ENCODE data around the gene LIN28B. TPM values are rescaled to one million over a fixed set of nuclear protein-coding genes. Genes with fewer than 3 reads are reported as not detected.

The LIN28B gene
- total and polyA plus RNA-seq, 2 of the 4 experiments (the other 2 are of a cell fraction), result not detected

- no TSS peak for BruUV-seq (replicated peaks)
- no peak for TF ChIP-seq MAZ (IDR thresholded peaks at IDR 0.05; ENCODE audit: borderline replicate concordance, low read depth, low read length)
- TF ChIP-seq CEBPB (IDR thresholded peaks at IDR 0.05; ENCODE audit: low read depth, low read length), result no peak
- TF ChIP-seq, protein P1, sequence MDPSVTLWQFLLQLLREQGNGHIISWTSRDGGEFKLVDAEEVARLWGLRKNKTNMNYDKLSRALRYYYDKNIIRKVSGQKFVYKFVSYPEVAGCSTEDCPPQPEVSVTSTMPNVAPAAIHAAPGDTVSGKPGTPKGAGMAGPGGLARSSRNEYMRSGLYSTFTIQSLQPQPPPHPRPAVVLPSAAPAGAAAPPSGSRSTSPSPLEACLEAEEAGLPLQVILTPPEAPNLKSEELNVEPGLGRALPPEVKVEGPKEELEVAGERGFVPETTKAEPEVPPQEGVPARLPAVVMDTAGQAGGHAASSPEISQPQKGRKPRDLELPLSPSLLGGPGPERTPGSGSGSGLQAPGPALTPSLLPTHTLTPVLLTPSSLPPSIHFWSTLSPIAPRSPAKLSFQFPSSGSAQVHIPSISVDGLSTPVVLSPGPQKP (IDR thresholded peaks at IDR 0.05; ENCODE audit: borderline replicate concordance, low read depth, low read length), result no peak
- TF ChIP-seq CHD1 (IDR thresholded peaks at IDR 0.05; ENCODE audit: low read depth, low read length), result no peak
- TF ChIP-seq MAFK (IDR thresholded peaks at IDR 0.05; ENCODE audit: low read depth, low read length), result no peak
- no peak for TF ChIP-seq RAD21 (IDR thresholded peaks at IDR 0.05; ENCODE audit: low read length)
- TF ChIP-seq POLR2A (IDR thresholded peaks at IDR 0.05; ENCODE audit: low read depth, low read length), result no peak
- TF ChIP-seq, protein P2, sequence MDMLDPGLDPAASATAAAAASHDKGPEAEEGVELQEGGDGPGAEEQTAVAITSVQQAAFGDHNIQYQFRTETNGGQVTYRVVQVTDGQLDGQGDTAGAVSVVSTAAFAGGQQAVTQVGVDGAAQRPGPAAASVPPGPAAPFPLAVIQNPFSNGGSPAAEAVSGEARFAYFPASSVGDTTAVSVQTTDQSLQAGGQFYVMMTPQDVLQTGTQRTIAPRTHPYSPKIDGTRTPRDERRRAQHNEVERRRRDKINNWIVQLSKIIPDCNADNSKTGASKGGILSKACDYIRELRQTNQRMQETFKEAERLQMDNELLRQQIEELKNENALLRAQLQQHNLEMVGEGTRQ (IDR thresholded peaks at IDR 0.05; ENCODE audit: low read depth, low read length), result no peak
- TF ChIP-seq FOS (IDR thresholded peaks at IDR 0.05; ENCODE audit: low read depth, low read length), result no peak
- no CpG with 5 or more reads among the region's 3 CpGs for WGBS, 2 experiments (ENCODE audit: extremely low coverage in 2 of 2, insufficient read length in 1 of 2)
These were observed 16.5 kb downstream of the LIN28B start for GRCh38 chr6:104973404-104973803.

More at GRCh38 chr6:104973404-104973803, 16.5 kb downstream of the LIN28B start:
- DNase-seq, result no peak
- intact Hi-C loops (cut with micrococcal nuclease) (no loop called here), dilution Hi-C loops (cut with HindIII; ENCODE audit: low sequenced_read_pairs, unreplicated experiment) (no loop called here), in situ Hi-C loops (cut with MboI; ENCODE audit: low sequenced_read_pairs) (no loop called here)
- Histone ChIP-seq H3K4me3 (ENCODE audit: insufficient read depth, low read depth, low read length) (no peak overlapping the region), H3K4me2 (ENCODE audit: low read depth, low read length) (no peak overlapping the region), H3K18ac (ENCODE audit: low read depth, low read length) (no peak overlapping the region), H3K27me3 (ENCODE audit: control insufficient read depth, insufficient read depth, low read length) (no peaks in the 10 kb centered on the region; the same call in 1 of the 2 replicates), H3K4ac (ENCODE audit: low read depth, low read length) (no peak overlapping the region), H3K27ac (ENCODE audit: insufficient read depth, low read length) (no peak overlapping the region), H3K23ac (ENCODE audit: low read depth, low read length) (no peak overlapping the region), H2AK5ac (ENCODE audit: low read depth, low read length) (no peak overlapping the region), H3K36me3 (ENCODE audit: control insufficient read depth, insufficient read depth, low read length) (no peaks in the 10 kb centered on the region), H4K20me1 (ENCODE audit: insufficient read depth, low read length) (no peaks in the 10 kb centered on the region), H4K5ac (ENCODE audit: low read depth, low read length) (no peak overlapping the region), H3K79me1 (ENCODE audit: low read depth in 1 of 2, low read length in 2 of 2) (no peaks in the 10 kb centered on the region), H3K9me1 (ENCODE audit: insufficient read depth, low read length) (no peaks in the 10 kb centered on the region), H4K91ac (ENCODE audit: insufficient read depth, low read depth, low read length) (no peak overlapping the region), H2BK15ac (ENCODE audit: low read depth, low read length) (no peak overlapping the region), H2AK9ac (replicated peaks; ENCODE audit: low read depth, low read length, poor library complexity) (no peak overlapping the region), H3K14ac (replicated peaks; ENCODE audit: low read depth, low read length) (no peak overlapping the region), H3K4me1 (ENCODE audit: control insufficient read depth, insufficient read depth, low read length) (no peaks in the 10 kb centered on the region), H2BK5ac (ENCODE audit: low read depth, low read length, poor library complexity, severe bottlenecking) (no peak overlapping the region), H3K9me3 (ENCODE audit: control insufficient read depth, insufficient read depth, low read length) (no peaks in the 10 kb centered on the region), H3K56ac (ENCODE audit: extremely low read depth, insufficient read depth, low read length) (no peak overlapping the region), H2BK120ac (ENCODE audit: low read depth, low read length) (no peak overlapping the region), H3K9ac (ENCODE audit: low read depth, low read length) (no peak overlapping the region), H2BK20ac (ENCODE audit: low read depth, low read length) (no peak overlapping the region), H2AFZ (replicated peaks; ENCODE audit: low read length, poor library complexity) (no peak overlapping the region), H4K8ac (ENCODE audit: low read depth in 2 of 2, low read length in 2 of 2) (no peak overlapping the region)
- POLR2A ChIA-PET (ENCODE audit: unreplicated experiment), result no interaction called here
- CTCF ChIA-PET, result no interaction called here
- ATAC-seq (ENCODE audit: low read depth), result no peak
